SU-DHL-6 (cell line): ENCODE measurements around the gene KCTD17.

Experiments used
- CTCF ChIP-seq: fragments of 200-600 bp; sonication (generic); IDR thresholded peaks from one replicate; pipeline ENCODE4 v1.5.1; 2017; ENCODE audit warnings: antibody characterized with exemption, mild to moderate bottlenecking, low read length, moderate library complexity; ENCODE audit not compliant: insufficient read depth, poor library complexity, severe bottlenecking
- EZH2phosphoT487 ChIP-seq: fragments of 200-600 bp; sonication (generic), shearing (Covaris generic); conservative IDR thresholded peaks from 2 replicates; pipeline ENCODE4 v1.6.1; 2018; ENCODE audit warnings: mild to moderate bottlenecking, antibody characterized with exemption, low read length, moderate library complexity, mixed read lengths

- TF ChIP-seq CTCF (no peak), EZH2phosphoT487 (no peak)
These were observed 24.0 kb upstream of the KCTD17 start for GRCh38 chr22:37027556-37027955.
